ENCODE data around the gene C19orf47. TPM values are rescaled to one million over a fixed set of nuclear protein-coding genes. Genes with fewer than 3 reads are reported as not detected.

Gene C19orf47
- polyA plus RNA-seq, 1 donor from 2014 or later: 22.8 TPM

- Histone ChIP-seq H3K4me3 (ENCODE audit: low read length) (peak overlapping the region; percentile 59), H3F3A (ENCODE audit: insufficient read depth, low read length, poor library complexity, severe bottlenecking) (no peaks in the 10 kb centered on the region), H3K27ac (ENCODE audit: low read length) (peak overlapping the region; percentile 97), H3K9me3 (ENCODE audit: low read length) (no peaks in the 10 kb centered on the region), H2AFZ (ENCODE audit: low read depth, low read length) (no peak overlapping the region), H3K79me2 (replicated peaks; ENCODE audit: insufficient read depth, low read length) (peaks cover 32% of the 10 kb centered on the region), H3K27me3 (ENCODE audit: insufficient read depth, low read depth, low read length) (no peaks in the 10 kb centered on the region), H3K4me2 (ENCODE audit: low read length) (no peak overlapping the region), H3K9ac (ENCODE audit: low read length) (peak overlapping the region; percentile 68), H3K36me3 (ENCODE audit: insufficient read depth, low read length) (no peaks in the 10 kb centered on the region), H4K20me1 (ENCODE audit: insufficient read depth) (no peaks in the 10 kb centered on the region), H3K9me2 (ENCODE audit: insufficient read depth, low read length) (no peaks in the 10 kb centered on the region)
- TF ChIP-seq RAD21 (conservative IDR thresholded peaks at IDR 0.05) (no peak), EZH2 (IDR thresholded peaks at IDR 0.05; ENCODE audit: borderline replicate concordance, insufficient read depth, low read length, poor library complexity, severe bottlenecking) (no peak), REST (IDR thresholded peaks at IDR 0.05; ENCODE audit: borderline replicate concordance) (no peak), TAF1 (IDR thresholded peaks at IDR 0.05; ENCODE audit: low read depth) (no peak), SMC3 (conservative IDR thresholded peaks at IDR 0.05; ENCODE audit: poor library complexity) (no peak), MXI1 (conservative IDR thresholded peaks at IDR 0.05; ENCODE audit: poor library complexity, severe bottlenecking) (no peak), EP300 (conservative IDR thresholded peaks at IDR 0.05; ENCODE audit: poor library complexity, severe bottlenecking) (no peak), CTCF (IDR thresholded peaks at IDR 0.05; ENCODE audit: poor library complexity, severe bottlenecking) (no peak), POLR2AphosphoS5 (IDR thresholded peaks at IDR 0.05) (no peak)
Measured at GRCh38 chr19:40286235-40286970, 61.8 kb downstream of the C19orf47 start.

- H3K9me2 ChIP-seq (ENCODE audit: insufficient read depth, low read length): no peaks in the 10 kb centered on the region
- no peaks in the 10 kb centered on the region for H4K20me1 ChIP-seq (ENCODE audit: insufficient read depth)
- peak overlapping the region; percentile 67 for H2AFZ ChIP-seq (ENCODE audit: low read depth, low read length)
- H3K79me2 ChIP-seq (replicated peaks; ENCODE audit: insufficient read depth, low read length): peaks cover 32% of the 10 kb centered on the region
- peak overlapping the region; percentile 97 for H3K27ac ChIP-seq (ENCODE audit: low read length)
- H3K36me3 ChIP-seq (ENCODE audit: insufficient read depth, low read length): no peaks in the 10 kb centered on the region
- H3F3A ChIP-seq (ENCODE audit: insufficient read depth, low read length, poor library complexity, severe bottlenecking): no peaks in the 10 kb centered on the region
- H3K9ac ChIP-seq (ENCODE audit: low read length): peak overlapping the region; percentile 94
- TF ChIP-seq CTCF (IDR thresholded peaks at IDR 0.05; ENCODE audit: poor library complexity, severe bottlenecking) (no peak), EP300 (conservative IDR thresholded peaks at IDR 0.05; ENCODE audit: poor library complexity, severe bottlenecking) (peak; percentile 57), MXI1 (conservative IDR thresholded peaks at IDR 0.05; ENCODE audit: poor library complexity, severe bottlenecking) (no peak), TAF1 (IDR thresholded peaks at IDR 0.05; ENCODE audit: low read depth) (peak; percentile 47), SMC3 (conservative IDR thresholded peaks at IDR 0.05; ENCODE audit: poor library complexity) (peak; percentile 12), RAD21 (conservative IDR thresholded peaks at IDR 0.05) (no peak), EZH2 (IDR thresholded peaks at IDR 0.05; ENCODE audit: borderline replicate concordance, insufficient read depth, low read length, poor library complexity, severe bottlenecking) (no peak), REST (IDR thresholded peaks at IDR 0.05; ENCODE audit: borderline replicate concordance) (peak; percentile 21), POLR2AphosphoS5 (IDR thresholded peaks at IDR 0.05) (peak; percentile 67)
- no peaks in the 10 kb centered on the region for H3K27me3 ChIP-seq (ENCODE audit: insufficient read depth, low read depth, low read length)
- peak overlapping the region; percentile 89 for H3K4me3 ChIP-seq (ENCODE audit: low read length)
- H3K4me2 ChIP-seq (ENCODE audit: low read length): peak overlapping the region; percentile 72
- no peaks in the 10 kb centered on the region for H3K9me3 ChIP-seq (ENCODE audit: low read length)
Measured at GRCh38 chr19:40285353-40286234, 62.6 kb downstream of the C19orf47 start.

Measured in neural cell (in vitro differentiated cells).